ENCODE measurements around the gene SAYSD1.

SAYSD1 gene

DNA sequence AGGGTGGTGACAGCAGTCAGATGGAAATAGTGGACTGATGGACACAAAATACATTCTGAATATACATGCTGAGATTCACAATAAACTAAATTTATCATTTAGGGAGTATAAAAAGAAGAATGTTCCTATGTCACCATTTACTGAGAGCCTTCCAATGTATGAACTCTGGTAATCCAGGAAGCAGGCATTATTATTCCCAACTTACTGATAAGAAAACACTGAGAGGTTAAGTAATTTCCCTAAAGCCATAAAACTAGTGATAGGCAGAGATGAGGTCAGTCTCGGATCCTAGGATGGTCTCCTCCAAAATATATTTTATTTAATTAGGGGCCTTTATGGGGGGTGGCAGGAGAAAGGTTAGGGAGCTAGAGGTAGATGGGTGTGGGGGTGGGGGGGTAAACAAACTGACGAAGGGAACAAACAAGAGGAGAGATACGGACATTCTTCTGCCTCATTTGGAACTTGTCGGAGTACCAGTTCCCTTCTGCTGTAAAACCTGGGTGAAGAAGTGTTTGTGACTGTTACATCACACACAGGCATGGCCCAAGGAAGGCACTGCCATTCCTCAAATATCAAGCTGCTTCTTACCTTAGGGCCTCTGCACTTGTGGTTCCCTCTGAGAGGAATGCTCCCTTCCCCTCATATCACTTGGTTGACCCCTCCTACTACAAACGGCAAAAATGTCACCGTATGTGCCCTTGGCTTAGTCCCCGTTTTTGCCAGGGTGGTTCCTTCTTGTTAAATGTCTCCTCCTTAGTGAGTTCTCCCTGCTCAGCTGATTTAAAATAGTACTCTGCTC lies 6.7 kb downstream of the SAYSD1 start:
- no peak for DNase-seq (ENCODE audit: low read depth in 2 of 2)

DNA sequence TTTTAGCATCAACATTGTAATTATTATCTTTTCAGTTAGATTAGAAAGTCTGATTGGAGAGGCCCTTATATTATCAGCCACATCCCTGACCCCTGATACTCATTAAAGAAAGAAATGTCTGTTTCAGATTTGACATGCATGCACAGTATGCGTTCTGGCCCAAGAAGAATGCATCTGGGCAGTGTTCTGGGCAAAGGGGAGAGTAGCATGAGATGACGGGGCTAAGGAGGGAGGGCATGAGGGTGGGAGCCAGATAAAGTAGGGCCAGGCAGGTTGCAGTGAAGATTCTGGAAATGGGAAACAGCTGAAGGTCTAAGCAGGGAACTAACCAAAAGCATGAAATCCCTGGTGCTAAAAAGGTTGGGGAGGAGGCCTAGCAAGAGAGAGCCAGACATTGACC lies 7.3 kb downstream of the SAYSD1 start:
- no peak for DNase-seq (ENCODE audit: low read depth in 2 of 2)

DNA sequence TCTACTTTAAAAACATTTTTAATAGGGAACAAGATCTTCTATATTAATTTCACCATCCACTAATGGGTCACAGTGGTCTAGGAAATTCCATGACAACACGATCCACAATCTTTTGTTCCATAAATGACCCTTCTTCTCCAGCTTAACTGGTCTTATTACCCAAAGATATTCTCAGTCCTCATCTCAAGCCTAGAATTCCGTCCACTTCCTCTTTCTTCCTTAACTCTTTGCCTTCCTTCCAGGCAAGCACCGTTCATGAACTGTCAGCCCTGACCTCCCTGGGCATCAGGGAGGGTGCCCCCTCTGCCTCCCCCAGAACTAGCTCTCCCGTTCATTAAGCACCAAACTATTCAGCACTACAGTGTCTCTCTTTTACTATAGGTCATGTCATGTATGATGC lies 8.0 kb downstream of the SAYSD1 start:
- no peak for DNase-seq (ENCODE audit: low read depth in 2 of 2)

- DNase-seq (ENCODE audit: low read depth in 2 of 2) = no peak
Measured at GRCh38 chr6:39104528-39104927, 10.5 kb downstream of the SAYSD1 start.

GRCh38 chr6:39102821-39103136 lies 12.2 kb downstream of the SAYSD1 start:
- DNase-seq (ENCODE audit: low read depth in 2 of 2) = no peak

DNA sequence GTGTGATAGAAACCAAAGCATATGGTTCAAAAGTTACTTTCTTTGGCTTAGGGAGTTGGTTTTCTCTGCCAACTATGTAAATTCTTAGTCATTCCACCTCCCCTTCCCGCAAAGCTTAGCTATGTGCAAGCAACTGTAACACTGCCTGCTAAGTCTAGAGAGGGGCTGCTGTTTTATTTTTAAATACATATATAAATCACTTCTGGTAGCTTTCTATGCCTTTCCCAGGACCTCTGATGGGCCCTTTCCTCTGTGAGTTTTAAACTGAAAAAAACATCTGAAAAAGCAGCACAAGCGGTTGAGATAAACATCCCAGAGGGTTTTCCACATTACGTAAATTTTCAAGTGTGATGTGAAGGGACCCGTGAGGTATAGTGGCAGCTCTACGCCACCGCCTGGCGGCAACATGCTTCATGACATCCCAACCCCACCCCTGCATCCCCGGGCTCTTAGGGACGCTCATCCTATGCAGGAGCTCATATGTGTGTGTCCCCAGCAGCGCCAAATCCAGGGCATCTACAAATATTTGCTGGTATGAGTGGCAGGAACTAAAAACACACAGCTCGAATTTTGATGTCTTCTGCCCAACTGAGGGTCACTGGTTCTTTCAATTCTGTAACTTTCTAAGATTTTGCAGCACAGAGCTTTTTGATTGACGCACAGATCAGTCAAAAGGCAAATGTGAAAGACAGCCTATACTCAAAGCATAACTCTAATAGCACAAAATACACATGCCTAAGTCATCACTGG lies 12.7 kb downstream of the SAYSD1 start:
- peak; percentile 59 for DNase-seq (ENCODE audit: low read depth in 2 of 2)

DNA sequence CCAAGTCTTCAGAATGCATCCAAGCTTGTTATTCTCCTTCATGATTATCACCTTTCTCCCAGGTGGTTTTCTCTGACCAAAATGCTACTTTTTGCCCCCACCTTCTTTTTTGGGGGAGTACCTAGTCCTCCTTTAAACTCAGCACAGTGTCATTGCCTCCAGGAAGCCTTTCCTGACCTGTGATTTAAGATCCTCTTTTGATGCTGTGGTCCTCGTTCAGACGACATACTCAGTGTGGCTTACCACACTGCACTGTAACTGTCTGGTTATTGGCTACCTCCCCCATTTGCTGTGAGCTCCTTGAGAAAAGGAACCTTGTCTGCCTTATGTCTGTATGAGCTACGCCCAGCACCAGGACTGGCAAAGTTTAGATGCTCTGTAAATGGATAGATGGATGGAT lies 14.6 kb downstream of the SAYSD1 start:
- no peak for DNase-seq (ENCODE audit: low read depth in 2 of 2)

DNA sequence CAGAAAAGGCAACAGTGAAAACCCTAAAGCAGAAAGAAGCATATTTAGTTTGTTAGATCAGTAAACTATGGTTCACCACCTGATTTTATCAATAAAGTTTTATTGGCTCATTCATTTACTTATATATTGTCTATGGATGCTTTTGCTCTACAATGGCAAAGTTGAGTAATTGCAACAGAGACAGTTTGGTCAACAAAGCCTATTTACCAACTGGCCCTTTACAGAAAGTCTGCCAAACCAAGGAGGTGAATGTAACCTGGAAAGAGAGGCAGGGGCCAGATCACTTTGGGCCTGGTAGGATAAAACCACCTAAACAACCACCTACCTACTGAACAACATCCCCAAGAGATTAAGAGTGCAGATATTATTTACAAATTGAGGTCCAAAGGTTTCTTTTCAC lies 19.4 kb downstream of the SAYSD1 start:
- DNase-seq (ENCODE audit: low read depth in 2 of 2) = no peak

- no peak for DNase-seq (ENCODE audit: low read depth in 2 of 2)
Measured at GRCh38 chr6:39093149-39093708, 21.8 kb downstream of the SAYSD1 start.

- DNase-seq (ENCODE audit: low read depth in 2 of 2) = no peak
Measured at GRCh38 chr6:39092124-39092523, 22.9 kb downstream of the SAYSD1 start.

DNA sequence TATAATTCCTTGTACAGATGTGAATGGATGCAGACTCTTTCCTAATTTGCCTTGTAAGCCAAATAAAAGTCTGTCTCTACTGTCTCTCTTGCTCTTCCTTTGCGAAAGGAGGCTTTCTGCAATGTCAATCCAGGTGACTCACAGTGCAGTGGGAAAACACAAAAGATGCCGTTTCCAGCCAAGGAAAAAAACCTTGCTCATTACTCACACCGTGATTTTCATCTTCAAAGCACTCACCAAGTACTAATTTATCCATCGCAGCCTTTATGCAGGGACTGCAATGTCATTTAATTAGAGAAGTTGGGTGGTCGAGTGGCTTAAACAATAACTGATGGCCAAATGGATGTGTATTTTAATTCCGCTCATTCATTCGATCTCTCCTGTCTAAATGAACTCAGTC lies 23.8 kb downstream of the SAYSD1 start:
- DNase-seq (ENCODE audit: low read depth in 2 of 2) = no peak

GRCh38 chr6:39090036-39090435 lies 24.9 kb downstream of the SAYSD1 start:
- DNase-seq (ENCODE audit: low read depth in 2 of 2) = no peak

DNA sequence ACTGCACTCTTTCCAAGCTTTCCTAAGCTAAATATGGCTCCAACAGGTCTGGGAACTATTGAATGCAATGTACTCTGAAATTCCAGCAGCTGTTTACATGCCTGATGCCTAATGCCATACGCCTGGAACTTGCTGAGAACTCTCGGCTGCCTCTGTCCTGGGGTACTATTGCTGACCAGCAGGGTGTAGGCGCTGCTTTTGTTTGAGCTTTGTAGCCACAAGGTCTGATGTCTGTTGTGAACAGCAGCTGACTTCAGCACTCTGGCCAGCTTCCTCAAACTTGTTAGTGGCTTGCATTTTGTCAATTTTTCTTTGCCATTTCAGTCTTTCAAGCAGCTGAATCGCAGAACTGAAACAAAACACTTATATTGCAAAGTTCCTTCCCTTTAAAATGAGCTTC lies 26.7 kb downstream of the SAYSD1 start:
- peak; percentile 8 to 15 for DNase-seq (ENCODE audit: low read depth in 2 of 2)

GRCh38 chr6:39087197-39087596 lies 27.8 kb downstream of the SAYSD1 start:
- DNase-seq (ENCODE audit: low read depth in 2 of 2) = no peak

GRCh38 chr6:39086711-39087110 lies 28.3 kb downstream of the SAYSD1 start:
- DNase-seq (ENCODE audit: low read depth in 2 of 2) = no peak

DNA sequence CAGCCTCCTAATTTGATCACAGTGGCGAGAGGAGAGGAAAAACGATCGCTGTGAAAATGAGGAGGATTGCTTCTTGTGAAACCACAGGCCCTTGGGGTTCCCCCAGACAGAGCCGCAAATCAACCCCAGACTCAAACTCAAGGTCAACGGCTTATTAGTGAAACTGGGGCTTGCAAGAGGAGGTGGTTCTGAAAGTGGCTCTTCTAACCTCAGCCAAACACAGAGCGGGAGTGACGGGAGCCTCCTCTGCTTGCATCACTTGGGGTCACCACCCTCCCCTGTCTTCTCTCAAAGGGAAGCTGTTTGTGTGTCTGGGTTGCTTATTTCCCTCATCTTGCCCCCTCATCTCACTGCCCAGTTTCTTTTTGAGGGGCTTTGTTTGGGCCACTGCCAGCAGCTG lies 28.7 kb downstream of the SAYSD1 start:
- DNase-seq (ENCODE audit: low read depth in 2 of 2) = no peak

DNA sequence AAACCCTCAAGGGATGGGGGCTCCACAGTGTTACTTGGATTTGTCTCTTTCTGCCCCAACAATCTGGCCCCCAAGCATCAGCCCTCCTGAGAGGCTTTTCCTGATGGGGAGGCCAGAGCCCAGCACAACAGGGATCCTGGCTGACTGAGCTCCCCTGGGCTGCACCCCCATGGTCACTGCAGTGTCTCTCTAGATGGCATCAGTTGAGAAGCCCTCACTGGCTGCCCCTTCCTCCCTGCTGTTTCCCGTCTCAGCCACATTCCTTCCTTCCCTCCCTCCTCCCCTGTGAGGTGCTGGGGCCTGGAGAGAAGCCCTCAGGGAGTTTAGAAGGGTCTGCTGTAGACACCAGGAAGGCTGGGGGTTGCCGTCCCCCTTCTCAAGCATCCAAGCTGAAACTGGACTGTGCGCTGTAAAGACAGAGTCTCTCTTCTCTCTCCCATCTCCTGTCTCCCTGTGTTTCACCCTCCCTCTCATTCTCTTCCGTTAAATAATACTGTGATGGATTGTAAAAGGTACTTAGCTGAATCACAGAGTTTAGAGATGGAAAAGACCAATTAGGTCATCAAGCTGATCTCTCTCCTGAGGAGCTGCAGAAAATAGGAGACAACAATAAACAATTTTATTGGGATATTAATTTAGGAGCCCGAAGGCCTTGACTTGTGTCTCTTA lies 29.7 kb downstream of the SAYSD1 start:
- DNase-seq (ENCODE audit: low read depth in 2 of 2) = no peak

DNA sequence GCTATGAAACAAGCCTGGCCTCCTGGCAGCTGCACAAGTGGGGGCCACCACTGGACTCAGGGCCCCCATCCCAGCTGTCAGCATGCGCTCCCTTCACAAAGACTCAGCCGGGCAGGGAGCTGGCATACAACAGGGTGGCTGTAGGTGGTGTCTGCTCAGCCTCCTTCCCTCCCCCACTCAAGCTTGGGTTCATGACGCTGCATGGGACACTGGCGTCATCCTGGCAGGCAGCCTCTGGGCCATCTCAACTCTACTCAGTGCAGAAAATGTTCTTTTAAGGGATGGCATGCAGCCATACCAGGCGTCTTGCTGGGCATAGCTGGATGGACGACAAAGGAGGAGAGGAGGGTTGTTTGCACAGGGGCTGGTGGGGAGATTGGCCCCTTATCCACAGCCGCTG lies 30.5 kb downstream of the SAYSD1 start:
- DNase-seq (ENCODE audit: low read depth in 2 of 2) = no peak

DNA sequence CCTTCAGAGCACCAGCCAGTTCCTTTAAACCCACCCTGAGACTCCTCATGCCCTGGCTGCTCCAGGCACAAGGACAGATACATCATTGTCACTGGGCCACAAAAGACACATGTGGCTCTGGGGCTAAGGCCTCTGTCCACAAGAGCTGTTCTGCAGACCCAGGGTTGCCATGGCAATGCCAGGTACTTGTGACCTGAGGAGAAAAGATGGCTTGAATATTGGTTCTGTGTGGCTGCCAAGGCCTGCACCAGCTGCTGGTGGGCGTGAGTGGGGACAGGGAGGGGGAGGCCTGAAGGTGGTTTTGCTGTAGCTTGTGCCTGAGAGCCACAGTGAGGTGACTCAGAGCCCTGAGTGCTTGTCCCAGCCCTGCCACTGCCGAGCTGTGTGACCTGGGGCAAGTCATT lies 31.8 kb downstream of the SAYSD1 start:
- DNase-seq (ENCODE audit: low read depth in 2 of 2) = no peak

DNA sequence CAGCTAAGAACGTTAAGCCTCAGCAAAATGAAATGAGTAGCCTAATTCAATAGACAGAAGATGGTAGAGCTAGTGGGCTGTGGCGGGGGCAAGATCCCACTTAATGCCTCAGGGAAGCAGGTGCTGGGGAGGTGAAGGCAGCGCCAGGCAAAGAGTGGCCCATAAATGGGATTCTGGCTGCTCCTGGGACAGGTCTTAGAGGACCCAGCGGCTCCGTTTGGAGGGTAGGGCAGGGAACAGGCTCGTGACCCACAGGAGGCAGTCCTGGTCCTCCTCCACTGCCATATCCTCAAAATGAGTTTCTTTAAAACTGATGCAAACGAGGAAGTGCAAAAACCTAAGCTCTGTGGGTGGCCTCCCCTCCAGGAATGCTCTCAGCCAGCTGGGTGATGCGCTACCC lies 32.7 kb downstream of the SAYSD1 start:
- DNase-seq (ENCODE audit: low read depth in 2 of 2) = no peak

DNA sequence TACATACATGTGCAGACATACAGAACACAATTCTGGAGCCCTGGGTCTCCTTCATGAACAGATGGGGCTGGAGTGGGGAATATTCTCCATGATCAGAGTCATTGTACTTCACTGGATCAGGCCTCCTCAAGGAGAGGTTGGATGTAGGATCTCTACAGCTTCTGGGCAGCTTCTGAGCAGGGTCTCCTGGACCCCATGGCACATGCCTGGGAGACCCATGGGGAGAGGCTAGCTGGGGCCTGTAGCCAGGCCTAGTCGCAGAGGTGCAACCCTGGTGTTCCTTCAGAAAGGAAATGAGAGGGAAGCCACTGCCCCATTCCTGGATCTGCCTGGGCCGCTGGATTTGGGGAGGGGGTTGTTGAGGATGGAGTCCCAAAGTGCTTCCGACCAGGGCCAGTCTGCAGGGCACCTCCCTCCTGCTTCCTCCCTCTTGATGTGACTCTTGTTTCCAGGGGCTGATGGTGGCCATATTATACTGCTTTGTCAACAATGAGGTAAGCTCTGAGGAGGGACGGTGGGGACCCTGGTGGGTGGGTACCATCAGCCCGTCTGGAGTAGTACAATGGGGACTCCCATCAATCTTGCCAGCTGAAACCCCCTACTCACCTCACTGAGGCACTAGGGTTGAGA lies 34.6 kb downstream of the SAYSD1 start:
- no peak for DNase-seq (ENCODE audit: low read depth in 2 of 2)

Data from fibroblast of skin of left quadriceps (primary cell).